ENCODE results near the gene MXRA5. TPM values are rescaled to one million over a fixed set of nuclear protein-coding genes. Genes with fewer than 3 reads are reported as not detected.

MXRA5 gene
- total and polyA plus RNA-seq, 10 of the 15 experiments (the other 5 are each of a cell fraction or from before 2014, with no cell fraction given) = 0.01 to 0.03 TPM; not detected in 8

DNA sequence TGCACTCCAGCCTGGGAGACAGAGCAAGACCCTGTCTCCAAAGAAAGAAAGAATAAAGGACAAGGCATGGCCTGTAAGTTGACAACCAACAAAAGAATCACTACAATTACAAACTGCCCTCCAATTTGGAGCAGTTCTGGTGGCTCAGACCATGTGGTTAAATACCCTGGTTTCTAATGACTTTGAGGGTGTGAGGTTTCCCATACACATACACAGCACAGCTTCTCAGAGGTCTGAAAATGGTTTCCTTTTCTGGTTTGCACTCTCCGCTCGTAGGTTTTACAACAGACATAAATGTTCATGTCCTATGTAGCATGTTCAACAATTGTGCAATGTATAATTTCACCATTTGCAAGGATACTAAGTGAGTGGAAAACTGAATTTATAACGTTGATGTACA is 34.2 kb upstream of the MXRA5 start (continued):
- TF ChIP-seq ZBED1 (IDR thresholded peaks at IDR 0.05; ENCODE audit: borderline replicate concordance) (no peak), MTA2 (IDR thresholded peaks at IDR 0.05; ENCODE audit: low read depth) (no peak)
- TF ChIP-seq, protein P1, sequence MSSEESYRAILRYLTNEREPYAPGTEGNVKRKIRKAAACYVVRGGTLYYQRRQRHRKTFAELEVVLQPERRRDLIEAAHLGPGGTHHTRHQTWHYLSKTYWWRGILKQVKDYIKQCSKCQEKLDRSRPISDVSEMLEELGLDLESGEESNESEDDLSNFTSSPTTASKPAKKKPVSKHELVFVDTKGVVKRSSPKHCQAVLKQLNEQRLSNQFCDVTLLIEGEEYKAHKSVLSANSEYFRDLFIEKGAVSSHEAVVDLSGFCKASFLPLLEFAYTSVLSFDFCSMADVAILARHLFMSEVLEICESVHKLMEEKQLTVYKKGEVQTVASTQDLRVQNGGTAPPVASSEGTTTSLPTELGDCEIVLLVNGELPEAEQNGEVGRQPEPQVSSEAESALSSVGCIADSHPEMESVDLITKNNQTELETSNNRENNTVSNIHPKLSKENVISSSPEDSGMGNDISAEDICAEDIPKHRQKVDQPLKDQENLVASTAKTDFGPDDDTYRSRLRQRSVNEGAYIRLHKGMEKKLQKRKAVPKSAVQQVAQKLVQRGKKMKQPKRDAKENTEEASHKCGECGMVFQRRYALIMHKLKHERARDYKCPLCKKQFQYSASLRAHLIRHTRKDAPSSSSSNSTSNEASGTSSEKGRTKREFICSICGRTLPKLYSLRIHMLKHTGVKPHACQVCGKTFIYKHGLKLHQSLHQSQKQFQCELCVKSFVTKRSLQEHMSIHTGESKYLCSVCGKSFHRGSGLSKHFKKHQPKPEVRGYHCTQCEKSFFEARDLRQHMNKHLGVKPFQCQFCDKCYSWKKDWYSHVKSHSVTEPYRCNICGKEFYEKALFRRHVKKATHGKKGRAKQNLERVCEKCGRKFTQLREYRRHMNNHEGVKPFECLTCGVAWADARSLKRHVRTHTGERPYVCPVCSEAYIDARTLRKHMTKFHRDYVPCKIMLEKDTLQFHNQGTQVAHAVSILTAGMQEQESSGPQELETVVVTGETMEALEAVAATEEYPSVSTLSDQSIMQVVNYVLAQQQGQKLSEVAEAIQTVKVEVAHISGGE (CRISPR knock-in tag; IDR thresholded peaks at IDR 0.05) = no peak

DNA sequence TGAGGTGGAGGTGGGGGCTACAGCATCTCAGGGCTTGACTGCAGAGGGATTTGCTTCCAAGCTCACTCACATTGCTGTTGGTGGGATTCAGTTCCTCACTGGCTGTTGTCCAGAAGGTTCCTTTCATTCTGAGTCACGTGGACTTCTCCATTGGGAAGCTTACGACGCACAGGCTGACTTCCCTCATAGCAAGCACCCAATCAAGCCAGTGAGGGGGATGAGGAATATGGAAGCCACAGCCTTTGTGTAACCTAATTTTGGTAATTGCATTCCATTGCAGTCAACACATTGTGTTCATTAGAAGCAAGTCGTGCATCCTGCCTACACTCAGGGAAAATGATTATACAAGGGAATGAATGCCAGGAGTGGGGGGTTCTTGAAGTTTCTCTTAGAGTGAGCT is 32.7 kb upstream of the MXRA5 start:
- intact Hi-C loops (cut with micrococcal nuclease; ENCODE audit: unreplicated experiment) (no loop called here), in situ Hi-C loops (cut with MboI) (no loop called here)
- Histone ChIP-seq H3K36me3 (ENCODE audit: control insufficient read depth in 2 of 2, insufficient read depth in 2 of 2, low read length in 1 of 2) (no peaks in the 10 kb centered on the region), H3K27me3 (replicated peaks in 1 of 2; ENCODE audit: control insufficient read depth in 2 of 2, insufficient read depth in 2 of 2, low read length in 1 of 2) (no peaks in the 10 kb centered on the region), H2AFZ (ENCODE audit: control insufficient read depth, low read depth, low read length) (no peak overlapping the region), H3K4me2 (ENCODE audit: control insufficient read depth, insufficient read depth) (no peak overlapping the region), H3K9ac (ENCODE audit: control insufficient read depth, insufficient read depth, low read length) (no peak overlapping the region), H3K27ac (ENCODE audit: control insufficient read depth, insufficient read depth) (no peak overlapping the region), H3K4me1 (ENCODE audit: control insufficient read depth, insufficient read depth, low read length) (no peaks in the 10 kb centered on the region), H3K9me3 (replicated peaks; ENCODE audit: control insufficient read depth, insufficient read depth, low read length) (no peaks in the 10 kb centered on the region), H3K79me2 (ENCODE audit: control insufficient read depth, insufficient read depth, low read length) (no peaks in the 10 kb centered on the region), H3K4me3 (no peak overlapping the region), H4K20me1 (ENCODE audit: control insufficient read depth, insufficient read depth) (no peaks in the 10 kb centered on the region)
- 36% methylated on average over 4 of the region's 4 CpGs for WGBS (ENCODE audit: insufficient coverage, insufficient replicate concordance, low lambda C conversion rate, missing lambda C conversion rate)
- RAD21 ChIA-PET (ENCODE audit: unreplicated experiment) = no interaction called here
- SMC1A ChIA-PET (ENCODE audit: uncharacterized antibody, unreplicated experiment) = no interaction called here
- DNase-seq (ENCODE audit: low read depth, low spot score) (no peak), ATAC-seq (no peak), FAIRE-seq (no peak)
- POLR2A ChIA-PET = no interaction called here
- BruUV-seq (replicated peaks) = no TSS peak
- CTCF ChIA-PET = no interaction called here
- TF ChIP-seq, protein P2, sequence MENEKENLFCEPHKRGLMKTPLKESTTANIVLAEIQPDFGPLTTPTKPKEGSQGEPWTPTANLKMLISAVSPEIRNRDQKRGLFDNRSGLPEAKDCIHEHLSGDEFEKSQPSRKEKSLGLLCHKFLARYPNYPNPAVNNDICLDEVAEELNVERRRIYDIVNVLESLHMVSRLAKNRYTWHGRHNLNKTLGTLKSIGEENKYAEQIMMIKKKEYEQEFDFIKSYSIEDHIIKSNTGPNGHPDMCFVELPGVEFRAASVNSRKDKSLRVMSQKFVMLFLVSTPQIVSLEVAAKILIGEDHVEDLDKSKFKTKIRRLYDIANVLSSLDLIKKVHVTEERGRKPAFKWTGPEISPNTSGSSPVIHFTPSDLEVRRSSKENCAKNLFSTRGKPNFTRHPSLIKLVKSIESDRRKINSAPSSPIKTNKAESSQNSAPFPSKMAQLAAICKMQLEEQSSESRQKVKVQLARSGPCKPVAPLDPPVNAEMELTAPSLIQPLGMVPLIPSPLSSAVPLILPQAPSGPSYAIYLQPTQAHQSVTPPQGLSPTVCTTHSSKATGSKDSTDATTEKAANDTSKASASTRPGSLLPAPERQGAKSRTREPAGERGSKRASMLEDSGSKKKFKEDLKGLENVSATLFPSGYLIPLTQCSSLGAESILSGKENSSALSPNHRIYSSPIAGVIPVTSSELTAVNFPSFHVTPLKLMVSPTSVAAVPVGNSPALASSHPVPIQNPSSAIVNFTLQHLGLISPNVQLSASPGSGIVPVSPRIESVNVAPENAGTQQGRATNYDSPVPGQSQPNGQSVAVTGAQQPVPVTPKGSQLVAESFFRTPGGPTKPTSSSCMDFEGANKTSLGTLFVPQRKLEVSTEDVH (IDR thresholded peaks at IDR 0.05; ENCODE audit: low read depth, partially characterized antibody) = no peak
- TF ChIP-seq MXI1 (IDR thresholded peaks at IDR 0.05; ENCODE audit: low read depth, low read length) = no peak
- TF ChIP-seq POLR2A (IDR thresholded peaks at IDR 0.05; ENCODE audit: low read depth, low read length) = no peak
- no peak for TF ChIP-seq KLF5 (IDR thresholded peaks at IDR 0.05; ENCODE audit: partially characterized antibody)
- TF ChIP-seq SMARCA5 (IDR thresholded peaks at IDR 0.05) = no peak
- TF ChIP-seq BACH1 (IDR thresholded peaks at IDR 0.05; ENCODE audit: borderline replicate concordance) = no peak
- TF ChIP-seq SMAD1 (IDR thresholded peaks at IDR 0.05; ENCODE audit: low read depth, partially characterized antibody) = no peak
- TF ChIP-seq, protein P3, sequence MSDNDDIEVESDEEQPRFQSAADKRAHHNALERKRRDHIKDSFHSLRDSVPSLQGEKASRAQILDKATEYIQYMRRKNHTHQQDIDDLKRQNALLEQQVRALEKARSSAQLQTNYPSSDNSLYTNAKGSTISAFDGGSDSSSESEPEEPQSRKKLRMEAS (IDR thresholded peaks at IDR 0.05; ENCODE audit: low read depth, low read length) = no peak
- TF ChIP-seq RBBP5 (conservative IDR thresholded peaks at IDR 0.05) = no peak
- no peak for TF ChIP-seq SMAD5 (IDR thresholded peaks at IDR 0.05; ENCODE audit: low read depth)
- no peak for TF ChIP-seq ETV6 (conservative IDR thresholded peaks at IDR 0.05 in 1 of 2, IDR thresholded peaks at IDR 0.05 in 1 of 2; ENCODE audit: borderline replicate concordance in 1 of 2, low read depth in 1 of 2)
- TF ChIP-seq, protein P4, sequence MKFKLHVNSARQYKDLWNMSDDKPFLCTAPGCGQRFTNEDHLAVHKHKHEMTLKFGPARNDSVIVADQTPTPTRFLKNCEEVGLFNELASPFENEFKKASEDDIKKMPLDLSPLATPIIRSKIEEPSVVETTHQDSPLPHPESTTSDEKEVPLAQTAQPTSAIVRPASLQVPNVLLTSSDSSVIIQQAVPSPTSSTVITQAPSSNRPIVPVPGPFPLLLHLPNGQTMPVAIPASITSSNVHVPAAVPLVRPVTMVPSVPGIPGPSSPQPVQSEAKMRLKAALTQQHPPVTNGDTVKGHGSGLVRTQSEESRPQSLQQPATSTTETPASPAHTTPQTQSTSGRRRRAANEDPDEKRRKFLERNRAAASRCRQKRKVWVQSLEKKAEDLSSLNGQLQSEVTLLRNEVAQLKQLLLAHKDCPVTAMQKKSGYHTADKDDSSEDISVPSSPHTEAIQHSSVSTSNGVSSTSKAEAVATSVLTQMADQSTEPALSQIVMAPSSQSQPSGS (IDR thresholded peaks at IDR 0.05; ENCODE audit: low read length) = no peak
- no peak for TF ChIP-seq JUNB (IDR thresholded peaks at IDR 0.05)
- TF ChIP-seq STAT3 (IDR thresholded peaks at IDR 0.05; ENCODE audit: low read depth, low read length) = no peak
- no peak for TF ChIP-seq CBX5 (IDR thresholded peaks at IDR 0.05; ENCODE audit: low read depth)
